ENCODE measurements around the gene PLK5.

DNA sequence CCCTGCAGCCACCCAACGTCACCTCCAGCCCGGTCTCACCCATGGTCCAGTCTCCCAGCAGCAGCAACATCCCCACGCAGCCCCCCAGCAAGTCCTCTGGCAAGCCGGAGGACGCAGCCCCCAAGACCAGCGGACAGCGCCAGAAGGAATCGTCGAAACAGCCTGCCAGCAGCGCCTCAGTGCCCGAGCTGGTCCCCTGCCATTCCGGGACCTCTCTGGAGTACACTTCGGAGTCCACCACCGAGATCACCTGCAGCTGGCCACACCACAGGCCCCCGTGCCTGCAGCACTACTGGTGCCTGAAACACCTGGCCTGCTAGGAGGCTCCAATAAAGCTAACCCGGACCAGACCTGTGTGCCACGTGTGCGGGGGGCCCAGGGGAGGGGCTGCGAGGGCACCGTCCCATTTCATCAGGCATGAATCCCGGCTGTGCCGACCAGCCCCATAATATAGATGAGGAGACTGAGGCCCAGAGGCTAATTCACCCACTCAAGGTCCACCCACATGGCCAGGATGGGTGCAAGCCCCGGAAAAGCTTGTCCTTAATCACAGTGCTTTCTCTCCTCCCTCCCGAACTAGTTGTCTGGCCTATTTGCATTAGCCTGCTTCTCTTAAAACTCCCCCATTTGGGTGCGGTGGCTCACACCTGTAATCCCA is 26.2 kb upstream of the PLK5 start:
- TF ChIP-seq CTCF (conservative IDR thresholded peaks at IDR 0.05; ENCODE audit: low read length): no peak
- TF ChIP-seq EZH2phosphoT487 (IDR thresholded peaks at IDR 0.05; ENCODE audit: borderline replicate concordance): no peak
